HG02678 (cell line): Measurements from ENCODE around the gene TANC1.

Experiments
- ATAC-seq: cut with Tn5 transposase; IDR thresholded peaks from one replicate; pipeline ENCODE4 v1.9.1; 2021; ENCODE audit warnings: mild to moderate bottlenecking, moderate library complexity; ENCODE audit not compliant: unreplicated experiment

The TANC1 gene

GRCh38 chr2:159243529-159243928 lies 275.1 kb downstream of the TANC1 start:
- ATAC-seq: no peak

GRCh38 chr2:159246325-159246988 lies 278.0 kb downstream of the TANC1 start:
- ATAC-seq: no peak

- ATAC-seq: no peak
These were observed 281.7 kb downstream of the TANC1 start for GRCh38 chr2:159249990-159250715.

GRCh38 chr2:159251296-159252173 lies 283.1 kb downstream of the TANC1 start:
- no peak for ATAC-seq

GRCh38 chr2:159252905-159253304 lies 284.5 kb downstream of the TANC1 start:
- no peak for ATAC-seq

GRCh38 chr2:159256159-159256558 lies 287.7 kb downstream of the TANC1 start:
- ATAC-seq: no peak

GRCh38 chr2:159262226-159262625 lies 293.8 kb downstream of the TANC1 start:
- no peak for ATAC-seq

- no peak for ATAC-seq
These were observed 294.5 kb downstream of the TANC1 start for GRCh38 chr2:159262904-159263303.

GRCh38 chr2:159265171-159265576 lies 296.7 kb downstream of the TANC1 start:
- no peak for ATAC-seq

GRCh38 chr2:159266554-159266953 lies 298.1 kb downstream of the TANC1 start:
- no peak for ATAC-seq

GRCh38 chr2:159267921-159268320 lies 299.5 kb downstream of the TANC1 start:
- no peak for ATAC-seq

- no peak for ATAC-seq
These were observed 302.4 kb downstream of the TANC1 start for GRCh38 chr2:159270744-159271379.

- no peak for ATAC-seq
These were observed 303.7 kb downstream of the TANC1 start for GRCh38 chr2:159272156-159272555.

- ATAC-seq: no peak
These were observed 306.7 kb downstream of the TANC1 start for GRCh38 chr2:159275111-159275510.

GRCh38 chr2:159279700-159280099 lies 311.3 kb downstream of the TANC1 start:
- ATAC-seq: no peak

- no peak for ATAC-seq
These were observed 312.6 kb downstream of the TANC1 start for GRCh38 chr2:159281002-159281401.
